ENCODE measurements around the gene ADRA2C.

The ADRA2C gene

GRCh38 chr4:3724319-3725231 is 41.6 kb upstream of the ADRA2C start:
- Histone ChIP-seq H3K4me3 (ENCODE audit: low read depth, low read length) (no peak overlapping the region), H3K9ac (ENCODE audit: low read depth, low read length) (no peak overlapping the region), H3K27me3 (ENCODE audit: control insufficient read depth, insufficient read depth, low read length) (peaks cover 15% of the 10 kb centered on the region), H3K36me3 (ENCODE audit: control insufficient read depth, insufficient read depth, low read length) (no peaks in the 10 kb centered on the region), H3K9me3 (ENCODE audit: control insufficient read depth, insufficient read depth, low read length) (no peaks in the 10 kb centered on the region), H3K4me1 (ENCODE audit: control insufficient read depth, insufficient read depth, low read length) (peaks cover 2% of the 10 kb centered on the region)

GRCh38 chr4:3725936-3726870 is 40.0 kb upstream of the ADRA2C start:
- Histone ChIP-seq H3K4me1 (ENCODE audit: control insufficient read depth, insufficient read depth, low read length) (peaks cover 2% of the 10 kb centered on the region), H3K9ac (ENCODE audit: low read depth, low read length) (no peak overlapping the region), H3K9me3 (ENCODE audit: control insufficient read depth, insufficient read depth, low read length) (no peaks in the 10 kb centered on the region), H3K36me3 (ENCODE audit: control insufficient read depth, insufficient read depth, low read length) (no peaks in the 10 kb centered on the region), H3K4me3 (ENCODE audit: low read depth, low read length) (no peak overlapping the region), H3K27me3 (ENCODE audit: control insufficient read depth, insufficient read depth, low read length) (peaks cover 15% of the 10 kb centered on the region)

- H3K4me1 ChIP-seq (ENCODE audit: control insufficient read depth, insufficient read depth, low read length): peaks cover 2% of the 10 kb centered on the region
These were observed 38.2 kb upstream of the ADRA2C start for GRCh38 chr4:3727847-3728469.

GRCh38 chr4:3729188-3729881 is 36.9 kb upstream of the ADRA2C start:
- peaks cover 15% of the 10 kb centered on the region for H3K27me3 ChIP-seq (ENCODE audit: control insufficient read depth, insufficient read depth, low read length)
- H3K9ac ChIP-seq (ENCODE audit: low read depth, low read length): no peak overlapping the region
- H3K36me3 ChIP-seq (ENCODE audit: control insufficient read depth, insufficient read depth, low read length): no peaks in the 10 kb centered on the region
- peaks cover 2% of the 10 kb centered on the region for H3K4me1 ChIP-seq (ENCODE audit: control insufficient read depth, insufficient read depth, low read length)
- no peaks in the 10 kb centered on the region for H3K9me3 ChIP-seq (ENCODE audit: control insufficient read depth, insufficient read depth, low read length)
- H3K4me3 ChIP-seq (ENCODE audit: low read depth, low read length): no peak overlapping the region

More at GRCh38 chr4:3727847-3728469, 38.2 kb upstream of the ADRA2C start:
- H3K27me3 ChIP-seq (ENCODE audit: control insufficient read depth, insufficient read depth, low read length): peaks cover 15% of the 10 kb centered on the region
- no peak overlapping the region for H3K4me3 ChIP-seq (ENCODE audit: low read depth, low read length)
- no peaks in the 10 kb centered on the region for H3K9me3 ChIP-seq (ENCODE audit: control insufficient read depth, insufficient read depth, low read length)
- no peaks in the 10 kb centered on the region for H3K36me3 ChIP-seq (ENCODE audit: control insufficient read depth, insufficient read depth, low read length)
- no peak overlapping the region for H3K9ac ChIP-seq (ENCODE audit: low read depth, low read length)

GRCh38 chr4:3729882-3730226 is 36.3 kb upstream of the ADRA2C start:
- Histone ChIP-seq H3K4me1 (ENCODE audit: control insufficient read depth, insufficient read depth, low read length) (peaks cover 2% of the 10 kb centered on the region), H3K36me3 (ENCODE audit: control insufficient read depth, insufficient read depth, low read length) (no peaks in the 10 kb centered on the region), H3K9me3 (ENCODE audit: control insufficient read depth, insufficient read depth, low read length) (no peaks in the 10 kb centered on the region), H3K9ac (ENCODE audit: low read depth, low read length) (no peak overlapping the region), H3K27me3 (ENCODE audit: control insufficient read depth, insufficient read depth, low read length) (peaks cover 13% of the 10 kb centered on the region), H3K4me3 (ENCODE audit: low read depth, low read length) (no peak overlapping the region)

DNA sequence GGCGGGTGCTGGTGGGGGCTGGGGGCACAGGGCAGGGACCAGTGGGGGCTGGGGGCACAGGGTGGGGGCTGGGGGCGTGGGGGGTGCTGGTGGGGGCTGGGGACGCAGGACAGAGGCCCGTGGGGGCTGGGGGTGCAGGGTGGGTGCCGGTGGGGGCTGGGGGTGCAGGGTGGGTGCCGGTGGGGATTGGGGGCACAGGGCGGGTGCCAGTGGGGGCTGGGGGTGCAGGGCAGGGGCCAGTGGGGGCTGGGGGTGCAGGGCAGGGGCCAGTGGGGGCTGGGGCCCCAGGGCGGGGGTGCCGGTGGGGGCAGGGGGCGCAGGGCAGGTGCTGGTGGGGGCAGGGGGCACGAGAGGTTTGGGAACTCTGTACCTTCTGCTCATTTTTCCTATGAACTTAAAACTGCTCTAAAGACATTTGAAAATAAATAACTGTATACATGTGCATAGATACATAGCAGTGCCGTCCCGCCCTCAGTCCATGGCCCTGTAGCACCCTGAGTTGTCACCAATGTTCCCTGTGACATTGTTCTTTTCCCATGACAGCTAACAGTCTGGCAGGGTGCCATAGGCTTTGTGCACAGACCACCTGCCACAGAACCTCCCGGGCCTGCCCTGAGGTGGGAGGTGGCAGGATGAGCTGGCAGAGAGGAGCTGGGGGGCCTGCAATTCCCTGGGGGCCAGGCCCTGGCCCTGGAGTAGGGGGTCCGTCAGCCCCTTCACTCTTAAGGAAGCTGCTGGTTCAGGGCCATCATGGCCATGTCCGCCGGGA is 35.6 kb upstream of the ADRA2C start:
- no peaks in the 10 kb centered on the region for H3K9me3 ChIP-seq (ENCODE audit: control insufficient read depth, insufficient read depth, low read length)
- no peaks in the 10 kb centered on the region for H3K36me3 ChIP-seq (ENCODE audit: control insufficient read depth, insufficient read depth, low read length)
- no peak overlapping the region for H3K9ac ChIP-seq (ENCODE audit: low read depth, low read length)
- no peaks in the 10 kb centered on the region for H3K4me1 ChIP-seq (ENCODE audit: control insufficient read depth, insufficient read depth, low read length)
- H3K4me3 ChIP-seq (ENCODE audit: low read depth, low read length): no peak overlapping the region
- peaks cover 8% of the 10 kb centered on the region for H3K27me3 ChIP-seq (ENCODE audit: control insufficient read depth, insufficient read depth, low read length)

GRCh38 chr4:3732076-3733028 is 33.8 kb upstream of the ADRA2C start:
- Histone ChIP-seq H3K4me3 (ENCODE audit: low read depth, low read length) (no peak overlapping the region), H3K9ac (ENCODE audit: low read depth, low read length) (no peak overlapping the region), H3K9me3 (ENCODE audit: control insufficient read depth, insufficient read depth, low read length) (no peaks in the 10 kb centered on the region), H3K27me3 (ENCODE audit: control insufficient read depth, insufficient read depth, low read length) (no peaks in the 10 kb centered on the region), H3K4me1 (ENCODE audit: control insufficient read depth, insufficient read depth, low read length) (no peaks in the 10 kb centered on the region), H3K36me3 (ENCODE audit: control insufficient read depth, insufficient read depth, low read length) (no peaks in the 10 kb centered on the region)

DNA sequence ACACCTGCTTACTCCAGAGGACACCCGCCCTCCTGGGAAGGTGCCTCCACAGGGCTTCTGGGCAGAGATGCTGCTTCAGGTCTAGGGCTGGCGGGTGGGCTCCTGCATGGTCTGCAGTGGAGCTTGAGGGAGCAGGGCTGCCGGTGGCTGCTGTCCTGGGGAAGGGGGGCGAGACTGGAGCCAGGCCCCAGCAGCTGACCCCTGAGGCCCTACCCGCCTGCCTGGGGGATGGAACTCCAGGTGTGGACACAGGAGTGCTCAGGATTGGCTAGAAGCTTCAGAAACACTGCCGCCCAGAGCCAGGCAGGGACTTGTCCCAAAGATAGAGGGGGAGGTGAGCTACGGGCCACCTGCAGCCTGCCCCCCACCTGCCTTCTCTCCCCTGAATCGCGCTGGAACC is 33.0 kb upstream of the ADRA2C start:
- H3K36me3 ChIP-seq (ENCODE audit: control insufficient read depth, insufficient read depth, low read length): no peaks in the 10 kb centered on the region
- no peaks in the 10 kb centered on the region for H3K4me1 ChIP-seq (ENCODE audit: control insufficient read depth, insufficient read depth, low read length)
- no peak overlapping the region for H3K9ac ChIP-seq (ENCODE audit: low read depth, low read length)
- no peaks in the 10 kb centered on the region for H3K27me3 ChIP-seq (ENCODE audit: control insufficient read depth, insufficient read depth, low read length)
- H3K9me3 ChIP-seq (ENCODE audit: control insufficient read depth, insufficient read depth, low read length): no peaks in the 10 kb centered on the region
- no peak overlapping the region for H3K4me3 ChIP-seq (ENCODE audit: low read depth, low read length)

- Histone ChIP-seq H3K9me3 (ENCODE audit: control insufficient read depth, insufficient read depth, low read length) (no peaks in the 10 kb centered on the region), H3K27me3 (ENCODE audit: control insufficient read depth, insufficient read depth, low read length) (no peaks in the 10 kb centered on the region), H3K4me3 (ENCODE audit: low read depth, low read length) (no peak overlapping the region), H3K4me1 (ENCODE audit: control insufficient read depth, insufficient read depth, low read length) (no peaks in the 10 kb centered on the region), H3K9ac (ENCODE audit: low read depth, low read length) (no peak overlapping the region), H3K36me3 (ENCODE audit: control insufficient read depth, insufficient read depth, low read length) (no peaks in the 10 kb centered on the region)
These were observed 31.0 kb upstream of the ADRA2C start for GRCh38 chr4:3735196-3735595.

DNA sequence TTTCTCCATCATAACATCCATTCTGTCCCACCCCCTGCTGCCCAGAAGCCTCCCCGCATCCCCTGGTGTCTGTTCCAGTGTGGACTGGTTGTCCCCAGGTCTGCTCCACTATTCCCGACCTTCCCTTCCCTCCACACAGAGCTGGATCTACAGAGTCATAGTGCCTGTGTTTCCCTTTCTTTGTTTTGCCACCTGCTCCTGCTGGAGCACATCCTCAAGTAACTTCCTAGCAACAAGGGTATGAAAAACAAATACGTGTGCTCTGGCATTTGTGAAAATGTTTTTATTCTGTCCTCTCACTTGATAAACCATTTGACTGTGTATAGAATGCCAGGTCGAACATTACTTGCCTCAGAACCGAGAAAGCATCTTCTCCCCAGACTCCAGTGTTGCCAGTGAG is 29.9 kb upstream of the ADRA2C start:
- H3K9me3 ChIP-seq (ENCODE audit: control insufficient read depth, insufficient read depth, low read length): no peaks in the 10 kb centered on the region
- no peaks in the 10 kb centered on the region for H3K4me1 ChIP-seq (ENCODE audit: control insufficient read depth, insufficient read depth, low read length)
- no peaks in the 10 kb centered on the region for H3K36me3 ChIP-seq (ENCODE audit: control insufficient read depth, insufficient read depth, low read length)
- no peak overlapping the region for H3K9ac ChIP-seq (ENCODE audit: low read depth, low read length)
- no peaks in the 10 kb centered on the region for H3K27me3 ChIP-seq (ENCODE audit: control insufficient read depth, insufficient read depth, low read length)
- H3K4me3 ChIP-seq (ENCODE audit: low read depth, low read length): no peak overlapping the region

All from iPS-15b (cell line).